IMR-90 (cell line): ENCODE measurements around the gene FOXP4. TPM values are rescaled to one million over a fixed set of nuclear protein-coding genes. Genes with fewer than 3 reads are reported as not detected.

Experiments used
- ATAC-seq: fragments of 200-7000 bp; cut with Tn5 transposase; 2 replicates; pipeline ENCODE4 v1.9.1; 2020; ENCODE audit warnings: low read depth, mild to moderate bottlenecking, moderate library complexity
- BruUV-seq: library from RNA; stranded (reverse); fragments of 400-500 nt; replicated peaks from 2 replicates; lab custom pipeline; 2021; lab: Mats Ljungman, UMichigan
- CTCF ChIA-PET: fragments of 300-600 bp; formaldehyde crosslinking; extraction: SDS; loops from one replicate; lab custom pipeline; 2021; ENCODE audit warnings: antibody characterized with exemption; lab: Yijun Ruan, JAX
- POLR2A ChIA-PET: fragments of 300-600 bp; sonication (Branson Sonifier 250); formaldehyde crosslinking; loops from one replicate; lab custom pipeline; 2022; ENCODE audit warnings: antibody characterized with exemption; ENCODE audit not compliant: unreplicated experiment; lab: Charles Lee
- DNase-seq: peaks from one replicate; pipeline ENCODE4 v3.0.0; 2013
- H2AFZ ChIP-seq: replicated peaks from 2 replicates; pipeline ENCODE3; 2013; ENCODE audit warnings: low read length, mild to moderate bottlenecking; ENCODE audit not compliant: poor library complexity
- H2AK5ac ChIP-seq: 2 replicates; pipeline ENCODE4 v1.6.1; 2013; ENCODE audit warnings: low read depth, low read length, inconsistent platforms
- H2AK9ac ChIP-seq: replicated peaks from 2 replicates; pipeline ENCODE3; 2013; ENCODE audit warnings: mild to moderate bottlenecking, low read depth, low read length, moderate library complexity; ENCODE audit not compliant: poor library complexity
- H2BK120ac ChIP-seq: 2 replicates; pipeline ENCODE4 v1.6.1; 2013; ENCODE audit warnings: low read depth, low read length, inconsistent platforms
- H2BK15ac ChIP-seq: 3 replicates; pipeline ENCODE4 v1.6.1; 2013; ENCODE audit warnings: low read depth, low read length, inconsistent platforms
- H2BK20ac ChIP-seq: 2 replicates; pipeline ENCODE4 v1.6.1; 2013; ENCODE audit warnings: low read depth, mild to moderate bottlenecking, inconsistent platforms, low read length, moderate library complexity
- H2BK5ac ChIP-seq: 2 replicates; pipeline ENCODE4 v1.6.1; 2013; ENCODE audit warnings: mild to moderate bottlenecking, low read depth, low read length, inconsistent platforms; ENCODE audit not compliant: poor library complexity, severe bottlenecking
- H3K14ac ChIP-seq: replicated peaks from 2 replicates; pipeline ENCODE4 v1.6.1; 2013; ENCODE audit warnings: low read depth, low read length, inconsistent platforms
- H3K18ac ChIP-seq: 2 replicates; pipeline ENCODE4 v1.6.1; 2013; ENCODE audit warnings: low read depth, low read length, control low read depth
- H3K23ac ChIP-seq: 2 replicates; pipeline ENCODE4 v1.6.1; 2013; ENCODE audit warnings: low read depth, low read length, inconsistent platforms
- H3K27ac ChIP-seq: 2 replicates; pipeline ENCODE4 v1.5.1; 2013; ENCODE audit warnings: mild to moderate bottlenecking, control low read depth, low read length; ENCODE audit not compliant: insufficient read depth
- H3K27me3 ChIP-seq: 2 replicates; pipeline ENCODE4 v1.6.1; 2013; ENCODE audit warnings: low read length; ENCODE audit not compliant: control insufficient read depth, insufficient read depth
- H3K36me3 ChIP-seq: 2 replicates; pipeline ENCODE4 v1.6.1; 2013; ENCODE audit warnings: low read length, mixed read lengths; ENCODE audit not compliant: control insufficient read depth, insufficient read depth
- H3K4ac ChIP-seq: 2 replicates; pipeline ENCODE4 v1.6.1; 2013; ENCODE audit warnings: low read depth, low read length, inconsistent platforms
- H3K4me1 ChIP-seq: 2 replicates; pipeline ENCODE4 v1.6.1; 2013; ENCODE audit warnings: low read length, mixed read lengths; ENCODE audit not compliant: control insufficient read depth, insufficient read depth
- H3K4me2 ChIP-seq: 2 replicates; pipeline ENCODE4 v1.6.1; 2013; ENCODE audit warnings: low read depth, mild to moderate bottlenecking, control low read depth, low read length, moderate library complexity
- H3K4me3 ChIP-seq: 2 replicates; pipeline ENCODE4 v1.5.1; 2013; ENCODE audit warnings: low read depth, mild to moderate bottlenecking, control low read depth, low read length, moderate library complexity; ENCODE audit not compliant: insufficient read depth
- H3K56ac ChIP-seq: 2 replicates; pipeline ENCODE4 v1.6.1; 2013; ENCODE audit warnings: low read length, inconsistent platforms; ENCODE audit not compliant: insufficient read depth; ENCODE audit errors: extremely low read depth
- H3K79me1 ChIP-seq, 2 experiments: 2 replicates each; pipeline ENCODE4 v1.6.1; 2013; ENCODE audit warnings: low read length in 2 of 2, inconsistent platforms in 1 of 2, low read depth in 1 of 2
- H3K9ac ChIP-seq: 2 replicates; pipeline ENCODE4 v1.6.1; 2013; ENCODE audit warnings: low read depth, low read length, control low read depth
- H3K9me1 ChIP-seq: 2 replicates; pipeline ENCODE4 v1.6.1; 2013; ENCODE audit warnings: low read length, inconsistent platforms; ENCODE audit not compliant: insufficient read depth
- H3K9me3 ChIP-seq: 2 replicates; pipeline ENCODE4 v1.6.1; 2013; ENCODE audit warnings: low read length; ENCODE audit not compliant: control insufficient read depth, insufficient read depth
- H4K20me1 ChIP-seq: 2 replicates; pipeline ENCODE4 v1.6.1; 2013; ENCODE audit warnings: low read length, inconsistent platforms; ENCODE audit not compliant: insufficient read depth
- H4K5ac ChIP-seq: 2 replicates; pipeline ENCODE4 v1.6.1; 2013; ENCODE audit warnings: mild to moderate bottlenecking, low read depth, low read length, control low read depth
- H4K8ac ChIP-seq, 2 experiments: 2 replicates each; pipeline ENCODE4 v1.6.1; 2013; ENCODE audit warnings: low read depth in 2 of 2, low read length in 2 of 2, control low read depth in 1 of 2, inconsistent platforms in 1 of 2
- H4K91ac ChIP-seq: 2 replicates; pipeline ENCODE4 v1.6.1; 2013; ENCODE audit warnings: low read depth, low read length, inconsistent platforms; ENCODE audit not compliant: insufficient read depth
- BHLHE40 ChIP-seq: fragments of 150-350 bp; IDR thresholded peaks from 2 replicates; pipeline ENCODE4 v1.6.1; 2016; ENCODE audit warnings: mild to moderate bottlenecking, low read depth, low read length
- CHD1 ChIP-seq: IDR thresholded peaks from 2 replicates; pipeline ENCODE4 v1.6.1; 2012; ENCODE audit warnings: low read depth, low read length, improper control_type of control experiment
- MAZ ChIP-seq: IDR thresholded peaks from 2 replicates; pipeline ENCODE4 v1.6.1; 2012; ENCODE audit warnings: low read depth, mild to moderate bottlenecking, low read length, improper control_type of control experiment, moderate library complexity, borderline replicate concordance
- MXI1 ChIP-seq: IDR thresholded peaks from 2 replicates; pipeline ENCODE4 v1.6.1; 2012; ENCODE audit warnings: low read depth, mild to moderate bottlenecking, low read length, moderate library complexity, borderline replicate concordance
- RFX5 ChIP-seq: IDR thresholded peaks from 2 replicates; pipeline ENCODE4 v1.8.0; 2012; ENCODE audit warnings: low read depth, mild to moderate bottlenecking, low read length, moderate library complexity
- SMC3 ChIP-seq: fragments of 150-350 bp; IDR thresholded peaks from 2 replicates; pipeline ENCODE4 v1.6.1; 2016; ENCODE audit warnings: low read depth, mild to moderate bottlenecking, antibody characterized with exemption, low read length, moderate library complexity
- WGBS, 2 experiments: methylation state at CpG; one replicate each; pipeline versions ENCODE4 v1.1.5 to v1.1.7; 2013; ENCODE audit warnings: missing lambda C conversion rate in 2 of 2; ENCODE audit not compliant: insufficient read length in 1 of 2; ENCODE audit errors: extremely low coverage in 2 of 2; 5-methylcytosine and 5-hydroxymethylcytosine counted together
- dilution Hi-C: fragments of 300-500 bp; cut with HindIII; formaldehyde crosslinking; loops from one replicate; pipeline ENCODE4 v1.14.3; 2018; ENCODE audit warnings: low sequenced_read_pairs; ENCODE audit not compliant: unreplicated experiment
- in situ Hi-C: fragments of 300-500 bp; cut with MboI; formaldehyde crosslinking; loops from 3 replicates; pipeline ENCODE4 v1.14.3; 2019; ENCODE audit warnings: low sequenced_read_pairs, inconsistent platforms, mixed read lengths
- intact Hi-C: fragments of 100-400 bp; cut with micrococcal nuclease; formaldehyde crosslinking; loops from 2 replicates; pipeline ENCODE4 v1.10.0; 2022
- polyA plus RNA-seq, 3 experiments: library from polyadenylated mRNA; depleted of rRNA; stranded (reverse); fragments of >200 nt; gene quantifications; 2 replicates each; pipeline ENCODE4 v1.2.3, GENCODE V29; 2012; ENCODE audit warnings: low replicate concordance in 1 of 3
- total RNA-seq: library from RNA; depleted of rRNA; stranded (reverse); fragments of >200 nt; gene quantifications from 2 replicates; pipeline ENCODE4 v1.2.3, GENCODE V29; 2012
- TF ChIP-seq, protein P1 (sequence below): fragments of 150-350 bp; IDR thresholded peaks from 2 replicates; pipeline ENCODE4 v1.6.1; 2016; ENCODE audit warnings: low read depth, mild to moderate bottlenecking, low read length, moderate library complexity, borderline replicate concordance
- TF ChIP-seq, protein P2 (sequence below): conservative IDR thresholded peaks from 2 replicates; pipeline ENCODE4 v1.5.1; 2012; ENCODE audit warnings: mild to moderate bottlenecking, low read depth, low read length, improper control_type of control experiment
- TF ChIP-seq, protein P3 (sequence below): fragments of 150-350 bp; IDR thresholded peaks from 2 replicates; pipeline ENCODE4 v1.6.1; 2017; ENCODE audit warnings: mild to moderate bottlenecking, antibody characterized with exemption, low read length, low read depth

Gene FOXP4
- total and polyA plus RNA-seq, 2 of the 4 experiments (the other 2 are of a cell fraction) = 0.72 to 9.5 TPM

DNA sequence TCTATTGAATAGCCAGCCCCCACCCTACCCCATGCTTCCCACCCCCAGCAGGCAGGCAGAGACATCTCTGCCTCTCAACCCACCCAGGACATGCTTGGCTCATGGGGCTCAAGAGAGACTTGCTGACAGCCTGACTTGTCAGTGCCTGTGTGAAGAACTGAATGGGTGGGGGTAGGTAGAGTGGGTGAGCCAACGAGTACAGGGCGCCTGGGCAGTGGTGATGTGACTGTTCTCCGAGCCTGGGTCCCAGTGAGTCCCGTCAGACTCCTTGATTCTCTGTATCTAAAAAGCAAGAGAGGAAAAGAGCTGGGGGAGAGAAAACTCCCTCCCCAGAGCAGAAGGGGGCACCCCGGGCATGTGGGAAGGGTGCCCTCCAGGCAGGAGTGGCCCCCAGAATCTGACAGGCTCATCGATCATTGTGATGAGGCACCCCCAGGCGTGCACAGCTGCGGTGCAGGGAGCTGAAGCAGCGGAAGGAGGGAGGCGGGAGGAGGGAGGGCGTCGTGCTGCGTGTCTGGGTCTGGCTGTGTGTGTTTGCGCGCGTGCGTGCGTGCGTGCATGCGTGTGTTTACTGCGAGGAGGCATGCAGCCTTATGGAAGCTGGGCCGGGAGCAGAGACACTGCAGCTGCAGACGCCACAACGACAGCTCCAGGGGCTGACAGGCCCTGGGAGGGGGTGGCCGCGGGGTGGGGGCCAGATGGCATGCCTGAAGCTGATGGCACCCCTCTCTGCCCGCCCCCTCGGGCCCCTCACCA, 40.2 kb downstream of the FOXP4 start:
- Histone ChIP-seq H3K4ac (no peak overlapping the region), H4K5ac (no peak overlapping the region), H4K91ac (no peak overlapping the region), H3K4me3 (no peak overlapping the region), H2AFZ (no peak overlapping the region), H2AK5ac (no peak overlapping the region), H3K9me3 (no peaks in the 10 kb centered on the region), H2AK9ac (no peak overlapping the region), H2BK20ac (no peak overlapping the region), H2BK5ac (no peak overlapping the region), H3K4me1 (peaks cover 10% of the 10 kb centered on the region), H4K20me1 (peaks cover 11% of the 10 kb centered on the region), H3K27ac (no peak overlapping the region), H3K36me3 (peaks cover 29% of the 10 kb centered on the region), H4K8ac (no peak overlapping the region), H3K9me1 (peaks cover 14% of the 10 kb centered on the region), H3K18ac (no peak overlapping the region), H3K56ac (no peak overlapping the region), H3K23ac (no peak overlapping the region), H3K9ac (no peak overlapping the region), H2BK15ac (no peak overlapping the region), H3K27me3 (no peaks in the 10 kb centered on the region), H3K4me2 (no peak overlapping the region), H3K14ac (no peak overlapping the region), H2BK120ac (no peak overlapping the region), H3K79me1 (peaks cover 4 to 18% of the 10 kb centered on the region in 2 experiments; a peak in 3 of 4 replicates)
- intact Hi-C loops = no loop called here
- ChIA-PET CTCF (no interaction called here), POLR2A (no interaction called here)
- WGBS, 2 experiments = 60% methylated on average over 17 of the region's 28 CpGs; no CpG with 5 or more reads in 1 of the 2 experiments
- dilution Hi-C loops = no loop called here
- TF ChIP-seq CHD1 (no peak), MAZ (no peak), SMC3 (no peak), MXI1 (no peak), RFX5 (no peak), BHLHE40 (no peak)
- TF ChIP-seq, protein P1, sequence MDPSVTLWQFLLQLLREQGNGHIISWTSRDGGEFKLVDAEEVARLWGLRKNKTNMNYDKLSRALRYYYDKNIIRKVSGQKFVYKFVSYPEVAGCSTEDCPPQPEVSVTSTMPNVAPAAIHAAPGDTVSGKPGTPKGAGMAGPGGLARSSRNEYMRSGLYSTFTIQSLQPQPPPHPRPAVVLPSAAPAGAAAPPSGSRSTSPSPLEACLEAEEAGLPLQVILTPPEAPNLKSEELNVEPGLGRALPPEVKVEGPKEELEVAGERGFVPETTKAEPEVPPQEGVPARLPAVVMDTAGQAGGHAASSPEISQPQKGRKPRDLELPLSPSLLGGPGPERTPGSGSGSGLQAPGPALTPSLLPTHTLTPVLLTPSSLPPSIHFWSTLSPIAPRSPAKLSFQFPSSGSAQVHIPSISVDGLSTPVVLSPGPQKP = no peak
- TF ChIP-seq, protein P2, sequence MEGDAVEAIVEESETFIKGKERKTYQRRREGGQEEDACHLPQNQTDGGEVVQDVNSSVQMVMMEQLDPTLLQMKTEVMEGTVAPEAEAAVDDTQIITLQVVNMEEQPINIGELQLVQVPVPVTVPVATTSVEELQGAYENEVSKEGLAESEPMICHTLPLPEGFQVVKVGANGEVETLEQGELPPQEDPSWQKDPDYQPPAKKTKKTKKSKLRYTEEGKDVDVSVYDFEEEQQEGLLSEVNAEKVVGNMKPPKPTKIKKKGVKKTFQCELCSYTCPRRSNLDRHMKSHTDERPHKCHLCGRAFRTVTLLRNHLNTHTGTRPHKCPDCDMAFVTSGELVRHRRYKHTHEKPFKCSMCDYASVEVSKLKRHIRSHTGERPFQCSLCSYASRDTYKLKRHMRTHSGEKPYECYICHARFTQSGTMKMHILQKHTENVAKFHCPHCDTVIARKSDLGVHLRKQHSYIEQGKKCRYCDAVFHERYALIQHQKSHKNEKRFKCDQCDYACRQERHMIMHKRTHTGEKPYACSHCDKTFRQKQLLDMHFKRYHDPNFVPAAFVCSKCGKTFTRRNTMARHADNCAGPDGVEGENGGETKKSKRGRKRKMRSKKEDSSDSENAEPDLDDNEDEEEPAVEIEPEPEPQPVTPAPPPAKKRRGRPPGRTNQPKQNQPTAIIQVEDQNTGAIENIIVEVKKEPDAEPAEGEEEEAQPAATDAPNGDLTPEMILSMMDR = no peak
- TF ChIP-seq, protein P3, sequence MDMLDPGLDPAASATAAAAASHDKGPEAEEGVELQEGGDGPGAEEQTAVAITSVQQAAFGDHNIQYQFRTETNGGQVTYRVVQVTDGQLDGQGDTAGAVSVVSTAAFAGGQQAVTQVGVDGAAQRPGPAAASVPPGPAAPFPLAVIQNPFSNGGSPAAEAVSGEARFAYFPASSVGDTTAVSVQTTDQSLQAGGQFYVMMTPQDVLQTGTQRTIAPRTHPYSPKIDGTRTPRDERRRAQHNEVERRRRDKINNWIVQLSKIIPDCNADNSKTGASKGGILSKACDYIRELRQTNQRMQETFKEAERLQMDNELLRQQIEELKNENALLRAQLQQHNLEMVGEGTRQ = no peak
- DNase-seq = peak; percentile 22
- in situ Hi-C loops = loop anchor here (10.0 kb wide), 1 partner anchor 122 kb away; no protein-coding TSS in a partner anchor
- ATAC-seq = no peak
- no TSS peak for BruUV-seq
